SHP77 treated with DMSO at 0.1 percent for 48 hours (cell line): ENCODE results near the gene NPEPL1.

Experiments
- DNase-seq: peaks from one replicate; lab custom pipeline; 2025; lab: John Stamatoyannopoulos, UW

The NPEPL1 gene

GRCh38 chr20:58684291-58684690 is 8.3 kb upstream of the NPEPL1 start:
- no peak for DNase-seq

GRCh38 chr20:58685988-58686387 is 6.6 kb upstream of the NPEPL1 start:
- no peak for DNase-seq

- no peak for DNase-seq
Measured at GRCh38 chr20:58688414-58688813, 4.2 kb upstream of the NPEPL1 start.

GRCh38 chr20:58688840-58689239 is 3.8 kb upstream of the NPEPL1 start:
- DNase-seq, result no peak

- no peak for DNase-seq
Measured at GRCh38 chr20:58690396-58691135, 2.0 kb upstream of the NPEPL1 start.

- DNase-seq, result no peak
Measured at GRCh38 chr20:58691773-58692578, 624 bp upstream of the NPEPL1 start.

- no peak for DNase-seq
Measured at GRCh38 chr20:58693226-58694006, 816 bp downstream of the NPEPL1 start.

GRCh38 chr20:58694241-58695083 is 1.9 kb downstream of the NPEPL1 start:
- no peak for DNase-seq

- no peak for DNase-seq
Measured at GRCh38 chr20:58695084-58695722, 2.6 kb downstream of the NPEPL1 start.

- DNase-seq, result no peak
Measured at GRCh38 chr20:58695895-58696375, 3.3 kb downstream of the NPEPL1 start.

- DNase-seq, result no peak
Measured at GRCh38 chr20:58696411-58696961, 3.9 kb downstream of the NPEPL1 start.

- no peak for DNase-seq
Measured at GRCh38 chr20:58697201-58697866, 4.7 kb downstream of the NPEPL1 start.

- DNase-seq, result no peak
Measured at GRCh38 chr20:58697867-58698703, 5.5 kb downstream of the NPEPL1 start.

- DNase-seq, result no peak
Measured at GRCh38 chr20:58698741-58699622, 6.4 kb downstream of the NPEPL1 start.

- no peak for DNase-seq
Measured at GRCh38 chr20:58699623-58700107, 7.1 kb downstream of the NPEPL1 start.

- DNase-seq, result no peak
Measured at GRCh38 chr20:58700121-58700821, 7.7 kb downstream of the NPEPL1 start.

GRCh38 chr20:58700823-58701222 is 8.2 kb downstream of the NPEPL1 start:
- DNase-seq, result no peak
